SIG-M5 treated with dmso at 0.1 percent for 504 hours (cell line): ENCODE measurements around the gene PWWP2A.
"Not testable (repeated sequence)": the region's sequence is repeated elsewhere in the genome, so short reads cannot be mapped to it uniquely, and the experiment has no call there.

Experiments
- DNase-seq: peaks from one replicate; lab custom pipeline; 2025; ENCODE audit not compliant: unreplicated experiment; lab: John Stamatoyannopoulos, UW

Gene PWWP2A

GRCh38 chr5:160119142-160119904 lies at the start of gene PWWP2A:
Gene PWWP2A, minus strand, starts transcription at chr5:160119450. Its CDS starts 62 bp downstream, at chr5:160119388.
- DNase-seq = peak; percentile 100

GRCh38 chr5:160167624-160168165 lies 48.4 kb upstream of the PWWP2A start:
- no peak for DNase-seq

GRCh38 chr5:160166973-160167623 lies 47.8 kb upstream of the PWWP2A start:
- no peak for DNase-seq

DNA sequence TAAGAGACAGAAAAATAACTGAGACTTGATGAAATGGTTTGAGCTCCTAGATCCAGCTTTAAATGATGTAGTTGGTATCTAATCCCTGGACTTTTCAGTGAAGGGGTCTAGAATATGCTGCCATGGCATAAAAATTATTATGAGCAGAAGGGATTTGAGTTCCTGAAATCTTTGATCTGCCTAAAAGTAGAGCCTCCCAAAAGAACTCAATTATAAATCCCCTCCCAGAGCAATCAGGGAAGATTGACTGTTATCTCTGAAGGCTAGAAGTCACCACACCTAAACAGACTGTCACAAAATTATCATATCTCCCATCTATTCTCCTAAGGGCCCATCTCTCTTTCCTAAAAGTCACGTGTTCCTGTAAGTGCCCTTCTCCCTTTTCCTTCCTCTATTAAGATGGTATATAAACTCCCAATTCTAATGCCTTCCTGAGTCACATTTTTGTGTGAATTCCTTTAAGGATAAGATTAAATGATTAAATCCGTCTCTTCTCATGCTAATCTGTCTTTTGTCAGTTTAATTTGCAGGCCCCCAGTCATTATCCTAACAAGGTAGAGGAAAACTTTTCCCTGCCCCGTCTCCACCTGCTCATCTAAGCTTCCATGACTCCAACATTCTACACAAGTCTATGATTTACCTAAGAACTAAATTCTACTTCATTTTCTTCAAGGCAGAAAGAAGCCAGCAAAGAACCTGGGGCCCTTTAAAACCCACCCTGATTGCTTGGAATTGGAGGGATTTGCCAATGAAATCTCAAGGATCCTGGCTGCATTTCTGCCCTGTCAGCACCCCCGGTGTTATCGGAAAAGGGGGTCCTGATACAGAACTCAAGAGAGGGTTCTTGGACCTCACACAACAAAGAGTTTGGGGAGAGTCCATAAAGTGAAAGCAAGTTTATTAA lies 47.1 kb upstream of the PWWP2A start:
- no peak for DNase-seq

- DNase-seq = no peak
These were observed 46.2 kb upstream of the PWWP2A start for GRCh38 chr5:160165137-160166068.

GRCh38 chr5:160162910-160163309 lies 43.7 kb upstream of the PWWP2A start:
- DNase-seq = no peak

DNA sequence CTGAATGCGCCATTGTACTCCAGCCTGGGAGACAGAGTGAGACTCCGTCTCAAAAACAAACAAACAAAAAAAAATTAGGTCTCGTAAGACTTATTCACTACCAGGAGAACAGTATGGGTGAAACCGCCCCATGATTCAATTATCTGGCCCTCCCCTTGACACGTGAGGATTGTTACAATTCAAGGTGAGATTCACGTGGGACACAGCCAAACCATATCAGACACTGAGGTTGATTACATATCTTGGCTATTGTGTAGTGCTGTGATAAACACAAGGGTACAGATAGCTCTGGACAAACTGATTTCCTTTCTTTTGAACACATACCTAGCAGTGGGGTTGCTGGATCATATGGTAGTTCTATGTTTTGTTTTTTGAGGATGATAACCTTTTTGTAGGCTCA lies 42.4 kb upstream of the PWWP2A start:
- DNase-seq = no peak

GRCh38 chr5:160160875-160161274 lies 41.6 kb upstream of the PWWP2A start:
- DNase-seq = not testable (repeated sequence)

DNA sequence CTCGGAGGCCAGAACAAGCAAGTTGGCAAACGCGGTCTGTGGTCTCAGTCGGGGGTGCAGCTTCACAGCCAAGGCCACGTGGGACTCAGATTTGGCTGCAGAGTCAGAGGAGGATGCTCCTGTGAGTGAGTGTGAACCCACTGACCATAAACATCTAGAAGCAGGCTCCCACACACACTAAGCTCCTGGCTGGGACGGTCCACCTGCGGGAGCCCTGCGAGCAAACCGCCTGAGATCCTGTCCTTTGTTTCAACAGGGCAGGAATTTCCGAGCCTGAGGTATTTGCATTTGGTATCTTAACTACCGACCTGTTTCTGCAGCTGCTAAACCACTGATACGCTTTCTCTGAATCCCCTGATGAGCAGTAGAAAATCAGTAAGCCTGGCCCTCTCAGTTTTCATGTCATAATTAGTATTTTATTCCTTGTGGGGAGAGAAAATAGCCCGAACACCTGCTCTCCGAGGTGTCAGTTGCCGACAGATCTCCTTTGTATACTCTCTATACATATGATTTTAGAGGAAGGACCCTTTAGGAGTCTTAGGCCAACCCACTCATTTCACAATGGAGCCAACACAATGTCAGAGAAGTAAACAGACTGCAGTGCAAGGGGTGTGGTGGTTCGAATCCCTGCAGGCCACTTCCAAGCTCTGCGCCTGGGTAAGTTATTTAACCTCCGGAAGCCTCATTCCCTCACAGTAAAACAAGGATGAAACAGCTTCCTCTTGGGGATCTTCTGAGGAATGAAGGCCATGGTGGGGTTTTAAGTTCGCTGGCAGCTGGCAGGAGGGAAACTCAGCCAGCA lies 40.9 kb upstream of the PWWP2A start:
- no peak for DNase-seq

GRCh38 chr5:160158087-160158486 lies 38.8 kb upstream of the PWWP2A start:
- no peak for DNase-seq

DNA sequence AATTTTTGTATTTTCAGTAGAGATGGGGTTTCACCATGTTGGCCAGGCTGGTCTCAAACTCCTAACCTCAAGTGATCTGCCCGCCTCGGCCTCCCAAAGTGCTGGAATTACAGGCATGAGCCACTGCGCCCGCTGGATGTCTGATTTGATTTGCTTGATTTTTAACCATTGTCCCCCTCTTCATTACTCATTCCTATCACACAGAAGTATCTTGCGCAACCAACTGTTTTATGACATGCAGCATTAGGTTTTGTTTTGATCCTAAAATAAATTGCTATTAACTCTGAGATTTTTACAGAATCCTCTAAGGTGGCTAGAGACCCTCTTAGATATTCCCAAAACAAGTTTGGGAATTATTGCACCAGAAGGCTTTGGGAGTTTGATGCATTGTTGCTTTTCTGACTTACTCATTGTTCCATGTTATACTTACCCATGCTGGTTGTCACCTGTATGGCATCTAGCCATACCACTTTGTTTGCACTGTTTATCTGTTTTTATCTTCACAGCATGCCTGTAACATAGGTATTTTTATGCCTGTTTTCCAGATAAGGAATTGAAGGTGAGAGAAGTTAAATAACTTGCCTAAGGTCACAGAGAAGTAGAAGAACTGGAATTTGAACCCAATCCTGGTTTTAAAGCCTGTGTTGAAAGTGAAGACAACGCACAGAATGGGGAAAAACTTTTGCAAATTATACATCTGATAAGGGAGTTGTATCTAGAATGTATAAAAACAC lies 35.9 kb upstream of the PWWP2A start:
- DNase-seq = peak; percentile 10

DNA sequence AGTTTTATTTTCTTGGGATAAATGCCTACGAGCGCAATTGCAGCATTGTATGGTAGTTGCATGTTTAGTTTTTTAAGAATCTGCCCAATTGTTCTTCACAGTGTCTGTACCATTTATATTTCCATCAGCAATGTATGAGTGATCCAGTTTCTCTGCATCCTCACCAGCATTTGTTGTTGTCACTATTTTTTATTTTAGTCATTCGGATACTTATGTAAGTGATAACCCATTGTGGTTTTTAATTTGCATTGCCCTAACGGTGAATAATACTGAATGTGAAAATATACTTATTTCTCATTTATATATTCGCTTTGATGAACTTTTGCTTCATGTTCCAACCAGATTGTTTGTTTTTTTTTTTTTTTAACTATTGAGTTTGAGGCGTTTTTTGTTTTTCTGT lies 33.7 kb upstream of the PWWP2A start:
- no peak for DNase-seq

GRCh38 chr5:160152287-160152686 lies 33.0 kb upstream of the PWWP2A start:
- no peak for DNase-seq

GRCh38 chr5:160151017-160151416 lies 31.8 kb upstream of the PWWP2A start:
- no peak for DNase-seq

GRCh38 chr5:160150381-160150780 lies 31.1 kb upstream of the PWWP2A start:
- no peak for DNase-seq

DNA sequence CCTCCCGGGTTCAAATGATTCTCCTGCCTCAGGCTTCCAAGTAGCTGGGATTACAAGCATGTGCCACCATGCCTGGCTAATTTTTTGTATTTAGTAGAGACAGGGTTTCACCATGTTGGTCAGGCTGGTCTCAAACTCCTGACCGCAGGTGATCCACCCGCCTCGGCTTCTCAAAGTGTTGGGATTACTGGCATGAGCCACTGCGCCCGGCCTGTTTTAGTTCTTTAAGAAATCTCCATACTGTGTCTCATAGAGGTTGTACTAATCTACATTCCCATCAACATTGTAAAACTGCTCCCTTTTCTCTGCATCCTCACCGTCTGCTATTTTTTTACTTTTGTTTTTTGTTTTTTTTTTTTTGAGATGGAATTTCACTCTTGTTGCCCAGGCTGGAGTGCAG lies 25.2 kb upstream of the PWWP2A start:
- not testable (repeated sequence) for DNase-seq

- no peak for DNase-seq
These were observed 15.1 kb upstream of the PWWP2A start for GRCh38 chr5:160134332-160134731.

DNA sequence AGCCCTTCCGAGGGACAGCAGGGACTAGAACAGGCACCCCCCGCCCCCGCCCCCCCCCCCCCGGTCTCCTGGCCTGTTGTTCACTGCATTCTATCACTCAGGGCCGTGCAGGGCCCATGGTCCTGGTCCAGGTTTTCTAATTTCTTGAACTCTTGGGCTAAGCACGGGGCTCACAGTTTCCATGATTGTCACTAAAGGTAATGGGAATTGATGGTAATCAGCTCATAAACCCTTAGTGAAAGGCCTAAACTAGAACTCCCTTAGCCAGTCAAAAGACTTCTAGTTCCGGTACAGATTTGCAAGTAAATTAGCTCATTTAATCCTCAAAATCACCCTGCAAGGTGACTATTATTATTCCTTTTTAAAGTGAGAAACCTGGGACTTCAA lies 14.7 kb upstream of the PWWP2A start:
- no peak for DNase-seq
